Left ventricle myocardium inferior (tissue), 1 donor: ENCODE data around the gene PSMA8. TPM values are rescaled to one million over a fixed set of nuclear protein-coding genes. Genes with fewer than 3 reads are reported as not detected.
"Not testable (repeated sequence)": the region's sequence is repeated elsewhere in the genome, so short reads cannot be mapped to it uniquely, and the experiment has no call there.

Experiments used
- DNase-seq: peaks from one replicate; pipeline ENCODE4 v3.0.0-alpha.2; 2020
- H3K27ac ChIP-seq: fragments of 200-600 bp; replicated peaks from 2 replicates; pipeline ENCODE4 v1.8.0; 2021
- H3K27me3 ChIP-seq: fragments of 200-600 bp; 2 replicates; pipeline ENCODE4 v1.8.0; 2021; ENCODE audit warnings: low read depth
- H3K36me3 ChIP-seq: fragments of 200-600 bp; 2 replicates; pipeline ENCODE4 v1.8.0; 2021
- H3K4me1 ChIP-seq: fragments of 200-600 bp; 2 replicates; pipeline ENCODE4 v1.8.0; 2021
- H3K4me3 ChIP-seq: fragments of 200-600 bp; 2 replicates; pipeline ENCODE4 v1.8.0; 2021; ENCODE audit warnings: mild to moderate bottlenecking, moderate library complexity
- H3K9me3 ChIP-seq: fragments of 200-600 bp; replicated peaks from 2 replicates; pipeline ENCODE4 v1.8.0; 2021
- CTCF ChIP-seq: fragments of 200-600 bp; IDR thresholded peaks from 2 replicates; pipeline ENCODE4 v1.8.0; 2021; ENCODE audit warnings: antibody characterized with exemption, mild to moderate bottlenecking, borderline replicate concordance
- intact Hi-C: fragments of 100-400 bp; cut with micrococcal nuclease; formaldehyde crosslinking; loops from one replicate; pipeline ENCODE4 v1.11.0; 2022
- total RNA-seq: library from RNA; stranded (reverse); fragmentation: NEBNext Ultra II Directional; extraction: Animal tissue kit (Norgen Biotek cat#: 25700); gene quantifications from one replicate; pipeline ENCODE4 v1.2.1, GENCODE V29; 2021
- donor health status: DM: no; HTN: yes; CAD: no; lungs with severe emphysema.

PSMA8 gene
- total RNA-seq, 1 donor from 2014 or later, result not detected

GRCh38 chr18:26104035-26104434 lies 29.6 kb upstream of the PSMA8 start:
- no peak for TF ChIP-seq CTCF
- Histone ChIP-seq H3K4me3 (no peak overlapping the region), H3K27ac (no peak overlapping the region), H3K4me1 (no peaks in the 10 kb centered on the region), H3K9me3 (no peaks in the 10 kb centered on the region), H3K36me3 (no peaks in the 10 kb centered on the region), H3K27me3 (no peaks in the 10 kb centered on the region)
- intact Hi-C loops, result no loop called here
- no peak for DNase-seq

- no peaks in the 10 kb centered on the region for H3K36me3 ChIP-seq
- intact Hi-C loops, result no loop called here
- no peak overlapping the region for H3K27ac ChIP-seq
- no peak for DNase-seq
- no peak overlapping the region for H3K4me3 ChIP-seq
- H3K4me1 ChIP-seq, result no peaks in the 10 kb centered on the region
- TF ChIP-seq CTCF, result no peak
- peaks cover 13% of the 10 kb centered on the region for H3K9me3 ChIP-seq
- H3K27me3 ChIP-seq, result peaks cover 13% of the 10 kb centered on the region
Measured at GRCh38 chr18:26119246-26119645, 14.4 kb upstream of the PSMA8 start.

GRCh38 chr18:26121476-26121875 lies 12.2 kb upstream of the PSMA8 start:
- H3K27ac ChIP-seq, result no peak overlapping the region
- TF ChIP-seq CTCF, result no peak
- intact Hi-C loops, result no loop called here
- H3K9me3 ChIP-seq, result peaks cover 16% of the 10 kb centered on the region
- H3K4me3 ChIP-seq, result no peak overlapping the region
- no peaks in the 10 kb centered on the region for H3K4me1 ChIP-seq
- H3K36me3 ChIP-seq, result no peaks in the 10 kb centered on the region
- H3K27me3 ChIP-seq, result peaks cover 13% of the 10 kb centered on the region
- DNase-seq, result no peak

GRCh38 chr18:26121994-26122393 lies 11.7 kb upstream of the PSMA8 start:
- H3K36me3 ChIP-seq, H3K4me1 ChIP-seq, DNase-seq, H3K27ac ChIP-seq, H3K4me3 ChIP-seq, intact Hi-C loops: not testable (repeated sequence)
- H3K27me3 ChIP-seq, result peaks cover 13% of the 10 kb centered on the region
- peaks cover 16% of the 10 kb centered on the region for H3K9me3 ChIP-seq

- DNase-seq, result no peak
- H3K36me3 ChIP-seq, result no peaks in the 10 kb centered on the region
- H3K4me3 ChIP-seq, result no peak overlapping the region
- H3K9me3 ChIP-seq, result peaks cover 25% of the 10 kb centered on the region
- intact Hi-C loops, result no loop called here
- TF ChIP-seq CTCF, result no peak
- H3K4me1 ChIP-seq, result no peaks in the 10 kb centered on the region
- H3K27me3 ChIP-seq, result no peaks in the 10 kb centered on the region
- no peak overlapping the region for H3K27ac ChIP-seq
Measured at GRCh38 chr18:26127786-26128185, 5.9 kb upstream of the PSMA8 start.

- H3K4me3 ChIP-seq, intact Hi-C loops, DNase-seq, H3K4me1 ChIP-seq, H3K36me3 ChIP-seq, H3K27ac ChIP-seq, H3K27me3 ChIP-seq: not testable (repeated sequence)
- peaks cover 21% of the 10 kb centered on the region for H3K9me3 ChIP-seq
Measured at GRCh38 chr18:26128192-26128591, 5.5 kb upstream of the PSMA8 start.

GRCh38 chr18:26134107-26134506 lies 438 bp downstream of the PSMA8 start:
- Histone ChIP-seq H3K36me3 (no peaks in the 10 kb centered on the region), H3K27me3 (peaks cover 8% of the 10 kb centered on the region), H3K27ac (no peak overlapping the region), H3K4me1 (no peaks in the 10 kb centered on the region), H3K9me3 (peaks cover 8% of the 10 kb centered on the region), H3K4me3 (peak overlapping the region; percentile 51)
- DNase-seq, result no peak
- intact Hi-C loops, result no loop called here
- TF ChIP-seq CTCF, result no peak
